Esophagus squamous epithelium (tissue), 4 donors: ENCODE results near the gene CD58.
"Not testable (repeated sequence)": the region's sequence is repeated elsewhere in the genome, so short reads cannot be mapped to it uniquely, and the experiment has no call there.

ENCODE experiments used
- POLR2A ChIP-seq, 4 donors: fragments of 450-650 bp; IDR thresholded peaks; one replicate each; pipeline ENCODE4 v1.6.1; 2017; ENCODE audit warnings: antibody characterized with exemption in 4 of 4, mild to moderate bottlenecking in 4 of 4, moderate library complexity in 3 of 4
- TF ChIP-seq, protein P1 (sequence below), 6 experiments: fragments of 450-650 bp in 4 of 6; fragments of 200-600 bp in 2 of 6; sonication (generic) in 2 of 6; IDR thresholded peaks; one replicate each; pipeline ENCODE4 v1.5.1; 2016 to 2019; ENCODE audit warnings: antibody characterized with exemption in 6 of 6, mild to moderate bottlenecking in 4 of 6, moderate library complexity in 4 of 6

DNA sequence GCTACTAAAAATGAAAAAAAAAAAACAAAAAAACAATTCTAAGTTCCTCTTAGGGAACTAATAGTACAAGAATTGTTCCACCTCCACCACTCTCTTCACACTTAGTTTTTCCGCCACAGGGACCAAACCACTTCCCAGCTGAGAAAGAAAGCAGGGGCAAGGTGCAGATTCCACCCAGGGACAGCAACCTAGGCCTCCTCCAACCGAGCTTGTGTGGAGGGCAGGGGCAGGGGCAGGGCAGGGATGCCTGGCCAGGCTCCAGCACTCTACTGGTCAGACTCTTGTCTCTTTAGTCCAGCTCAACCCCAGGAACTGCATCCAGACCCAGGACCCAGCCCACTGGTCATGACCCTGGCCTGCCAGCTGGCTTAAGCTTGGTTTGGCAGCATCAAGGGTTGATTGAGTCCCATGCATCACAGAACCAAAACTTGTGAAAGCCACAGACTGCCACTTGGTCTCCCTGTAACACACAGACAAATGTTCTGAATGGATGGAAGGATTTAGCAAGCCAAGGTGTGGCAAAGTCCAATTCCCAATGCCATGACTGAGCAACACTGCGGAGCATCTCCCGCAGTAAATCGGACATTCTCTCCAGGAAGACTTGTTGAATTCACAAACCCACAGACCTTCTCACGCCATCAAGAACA, 19.7 kb upstream of the CD58 start:
- TF ChIP-seq, protein P1, sequence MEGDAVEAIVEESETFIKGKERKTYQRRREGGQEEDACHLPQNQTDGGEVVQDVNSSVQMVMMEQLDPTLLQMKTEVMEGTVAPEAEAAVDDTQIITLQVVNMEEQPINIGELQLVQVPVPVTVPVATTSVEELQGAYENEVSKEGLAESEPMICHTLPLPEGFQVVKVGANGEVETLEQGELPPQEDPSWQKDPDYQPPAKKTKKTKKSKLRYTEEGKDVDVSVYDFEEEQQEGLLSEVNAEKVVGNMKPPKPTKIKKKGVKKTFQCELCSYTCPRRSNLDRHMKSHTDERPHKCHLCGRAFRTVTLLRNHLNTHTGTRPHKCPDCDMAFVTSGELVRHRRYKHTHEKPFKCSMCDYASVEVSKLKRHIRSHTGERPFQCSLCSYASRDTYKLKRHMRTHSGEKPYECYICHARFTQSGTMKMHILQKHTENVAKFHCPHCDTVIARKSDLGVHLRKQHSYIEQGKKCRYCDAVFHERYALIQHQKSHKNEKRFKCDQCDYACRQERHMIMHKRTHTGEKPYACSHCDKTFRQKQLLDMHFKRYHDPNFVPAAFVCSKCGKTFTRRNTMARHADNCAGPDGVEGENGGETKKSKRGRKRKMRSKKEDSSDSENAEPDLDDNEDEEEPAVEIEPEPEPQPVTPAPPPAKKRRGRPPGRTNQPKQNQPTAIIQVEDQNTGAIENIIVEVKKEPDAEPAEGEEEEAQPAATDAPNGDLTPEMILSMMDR (IDR thresholded peaks at IDR 0.05) = not testable (repeated sequence)
- TF ChIP-seq POLR2A (IDR thresholded peaks at IDR 0.05) = not testable (repeated sequence)
